HCT116 (cell line): ENCODE results near the gene CTNNA2.

Experiments
- CEBPB ChIP-seq: IDR thresholded peaks from 2 replicates; pipeline ENCODE4 v1.6.1; 2012; ENCODE audit warnings: low read depth
- EGR1 ChIP-seq: IDR thresholded peaks from 2 replicates; pipeline ENCODE4 v1.6.1; 2012; ENCODE audit warnings: low read depth
- EZH2 ChIP-seq: fragments of 200-600 bp; sonication (generic); IDR thresholded peaks from 2 replicates; pipeline ENCODE4 v1.6.1; 2017; ENCODE audit warnings: antibody characterized with exemption, mixed run types
- EZH2phosphoT487 ChIP-seq: fragments of 200-600 bp; IDR thresholded peaks from 2 replicates; pipeline ENCODE4 v1.6.1; 2018; ENCODE audit warnings: antibody characterized with exemption, borderline replicate concordance
- FOSL1 ChIP-seq: IDR thresholded peaks from 2 replicates; pipeline ENCODE4 v1.6.1; 2012; ENCODE audit warnings: low read depth
- POLR2A ChIP-seq: IDR thresholded peaks from 2 replicates; pipeline ENCODE4 v1.7.0; 2011; ENCODE audit warnings: borderline replicate concordance; ENCODE audit not compliant: insufficient read depth, insufficient read length; ENCODE audit errors: extremely low read depth
- POLR2AphosphoS5 ChIP-seq: IDR thresholded peaks from 2 replicates; pipeline ENCODE4 v1.6.1; 2011; ENCODE audit warnings: mild to moderate bottlenecking, low read depth, low read length, moderate library complexity
- RAD21 ChIP-seq: IDR thresholded peaks from 2 replicates; pipeline ENCODE4 v1.6.1; 2012; ENCODE audit warnings: low read depth, mild to moderate bottlenecking
- SRF ChIP-seq: IDR thresholded peaks from 2 replicates; pipeline ENCODE4 v1.6.1; 2012; ENCODE audit warnings: low read depth
- TCF7L2 ChIP-seq: IDR thresholded peaks from 2 replicates; pipeline ENCODE4 v1.7.0; 2011; ENCODE audit warnings: borderline replicate concordance, inconsistent platforms; ENCODE audit not compliant: insufficient read depth, insufficient read length; ENCODE audit errors: extremely low read depth
- YY1 ChIP-seq: IDR thresholded peaks from 2 replicates; pipeline ENCODE4 v1.6.1; 2011; ENCODE audit warnings: low read length, low read depth, moderate library complexity, mild to moderate bottlenecking; ENCODE audit not compliant: insufficient replicate concordance; ENCODE audit errors: extremely low read depth
- TF ChIP-seq, protein P1 (sequence below), 3 experiments: fragments of 200-600 bp in 1 of 3; sonication (generic) in 1 of 3; IDR thresholded peaks in 2 of 3; conservative IDR thresholded peaks in 1 of 3; 2 replicates each; pipeline ENCODE4 v1.5.1; 2012 to 2017; ENCODE audit warnings: low read depth in 2 of 3, low read length in 2 of 3, antibody characterized with exemption in 1 of 3, borderline replicate concordance in 1 of 3, control low read depth in 1 of 3, mild to moderate bottlenecking in 1 of 3, mixed read lengths in 1 of 3, mixed run types in 1 of 3, moderate library complexity in 1 of 3; ENCODE audit not compliant: insufficient read depth in 1 of 3
- TF ChIP-seq, protein P2 (sequence below): IDR thresholded peaks from 2 replicates; pipeline ENCODE4 v1.6.1; 2012; ENCODE audit warnings: low read depth
- TF ChIP-seq, protein P3 (sequence below): IDR thresholded peaks from 2 replicates; pipeline ENCODE4 v1.6.1; 2012

DNA sequence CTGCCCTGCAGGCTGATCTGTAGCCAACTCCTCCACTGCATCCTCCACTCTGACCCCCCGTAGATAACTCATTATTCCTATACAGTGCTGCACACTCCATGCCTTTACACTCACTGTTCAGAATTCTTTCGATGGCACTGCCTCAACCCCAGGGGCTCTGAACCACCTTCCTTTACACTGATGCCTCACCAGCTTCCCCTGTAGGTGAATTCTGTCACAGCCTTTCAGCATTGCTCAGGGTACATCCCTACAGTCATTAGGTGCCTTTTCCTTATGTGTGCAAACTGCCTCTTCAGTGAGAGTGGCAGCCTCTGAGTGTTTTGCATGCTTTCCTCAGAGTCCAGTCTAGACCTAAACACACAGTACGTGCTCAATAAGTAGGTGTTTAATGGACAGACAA, 472.3 kb downstream of the CTNNA2 start:
- TF ChIP-seq POLR2A (no peak), POLR2AphosphoS5 (no peak), EZH2 (no peak), TCF7L2 (no peak), EGR1 (no peak), RAD21 (no peak), FOSL1 (no peak), CEBPB (no peak), EZH2phosphoT487 (no peak), YY1 (no peak), SRF (no peak)
- TF ChIP-seq, protein P1, sequence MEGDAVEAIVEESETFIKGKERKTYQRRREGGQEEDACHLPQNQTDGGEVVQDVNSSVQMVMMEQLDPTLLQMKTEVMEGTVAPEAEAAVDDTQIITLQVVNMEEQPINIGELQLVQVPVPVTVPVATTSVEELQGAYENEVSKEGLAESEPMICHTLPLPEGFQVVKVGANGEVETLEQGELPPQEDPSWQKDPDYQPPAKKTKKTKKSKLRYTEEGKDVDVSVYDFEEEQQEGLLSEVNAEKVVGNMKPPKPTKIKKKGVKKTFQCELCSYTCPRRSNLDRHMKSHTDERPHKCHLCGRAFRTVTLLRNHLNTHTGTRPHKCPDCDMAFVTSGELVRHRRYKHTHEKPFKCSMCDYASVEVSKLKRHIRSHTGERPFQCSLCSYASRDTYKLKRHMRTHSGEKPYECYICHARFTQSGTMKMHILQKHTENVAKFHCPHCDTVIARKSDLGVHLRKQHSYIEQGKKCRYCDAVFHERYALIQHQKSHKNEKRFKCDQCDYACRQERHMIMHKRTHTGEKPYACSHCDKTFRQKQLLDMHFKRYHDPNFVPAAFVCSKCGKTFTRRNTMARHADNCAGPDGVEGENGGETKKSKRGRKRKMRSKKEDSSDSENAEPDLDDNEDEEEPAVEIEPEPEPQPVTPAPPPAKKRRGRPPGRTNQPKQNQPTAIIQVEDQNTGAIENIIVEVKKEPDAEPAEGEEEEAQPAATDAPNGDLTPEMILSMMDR (IDR thresholded peaks at IDR 0.05 in 2 of 3, conservative IDR thresholded peaks at IDR 0.05 in 1 of 3; ENCODE audit: borderline replicate concordance in 1 of 3, insufficient read depth in 1 of 3, low read depth in 2 of 3, low read length in 2 of 3), result no peak
- TF ChIP-seq, protein P2, sequence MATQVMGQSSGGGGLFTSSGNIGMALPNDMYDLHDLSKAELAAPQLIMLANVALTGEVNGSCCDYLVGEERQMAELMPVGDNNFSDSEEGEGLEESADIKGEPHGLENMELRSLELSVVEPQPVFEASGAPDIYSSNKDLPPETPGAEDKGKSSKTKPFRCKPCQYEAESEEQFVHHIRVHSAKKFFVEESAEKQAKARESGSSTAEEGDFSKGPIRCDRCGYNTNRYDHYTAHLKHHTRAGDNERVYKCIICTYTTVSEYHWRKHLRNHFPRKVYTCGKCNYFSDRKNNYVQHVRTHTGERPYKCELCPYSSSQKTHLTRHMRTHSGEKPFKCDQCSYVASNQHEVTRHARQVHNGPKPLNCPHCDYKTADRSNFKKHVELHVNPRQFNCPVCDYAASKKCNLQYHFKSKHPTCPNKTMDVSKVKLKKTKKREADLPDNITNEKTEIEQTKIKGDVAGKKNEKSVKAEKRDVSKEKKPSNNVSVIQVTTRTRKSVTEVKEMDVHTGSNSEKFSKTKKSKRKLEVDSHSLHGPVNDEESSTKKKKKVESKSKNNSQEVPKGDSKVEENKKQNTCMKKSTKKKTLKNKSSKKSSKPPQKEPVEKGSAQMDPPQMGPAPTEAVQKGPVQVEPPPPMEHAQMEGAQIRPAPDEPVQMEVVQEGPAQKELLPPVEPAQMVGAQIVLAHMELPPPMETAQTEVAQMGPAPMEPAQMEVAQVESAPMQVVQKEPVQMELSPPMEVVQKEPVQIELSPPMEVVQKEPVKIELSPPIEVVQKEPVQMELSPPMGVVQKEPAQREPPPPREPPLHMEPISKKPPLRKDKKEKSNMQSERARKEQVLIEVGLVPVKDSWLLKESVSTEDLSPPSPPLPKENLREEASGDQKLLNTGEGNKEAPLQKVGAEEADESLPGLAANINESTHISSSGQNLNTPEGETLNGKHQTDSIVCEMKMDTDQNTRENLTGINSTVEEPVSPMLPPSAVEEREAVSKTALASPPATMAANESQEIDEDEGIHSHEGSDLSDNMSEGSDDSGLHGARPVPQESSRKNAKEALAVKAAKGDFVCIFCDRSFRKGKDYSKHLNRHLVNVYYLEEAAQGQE, result no peak
- TF ChIP-seq, protein P3, sequence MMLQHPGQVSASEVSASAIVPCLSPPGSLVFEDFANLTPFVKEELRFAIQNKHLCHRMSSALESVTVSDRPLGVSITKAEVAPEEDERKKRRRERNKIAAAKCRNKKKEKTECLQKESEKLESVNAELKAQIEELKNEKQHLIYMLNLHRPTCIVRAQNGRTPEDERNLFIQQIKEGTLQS, result no peak
